Measurements from ENCODE around the gene SEPSECS. TPM values are rescaled to one million over a fixed set of nuclear protein-coding genes. Genes with fewer than 3 reads are reported as not detected.
"Not testable (repeated sequence)": the region's sequence is repeated elsewhere in the genome, so short reads cannot be mapped to it uniquely, and the experiment has no call there.

Gene SEPSECS
- total RNA-seq, 3 donors from 2014 or later = 5.3 to 7.0 (median 6.0) TPM

DNA sequence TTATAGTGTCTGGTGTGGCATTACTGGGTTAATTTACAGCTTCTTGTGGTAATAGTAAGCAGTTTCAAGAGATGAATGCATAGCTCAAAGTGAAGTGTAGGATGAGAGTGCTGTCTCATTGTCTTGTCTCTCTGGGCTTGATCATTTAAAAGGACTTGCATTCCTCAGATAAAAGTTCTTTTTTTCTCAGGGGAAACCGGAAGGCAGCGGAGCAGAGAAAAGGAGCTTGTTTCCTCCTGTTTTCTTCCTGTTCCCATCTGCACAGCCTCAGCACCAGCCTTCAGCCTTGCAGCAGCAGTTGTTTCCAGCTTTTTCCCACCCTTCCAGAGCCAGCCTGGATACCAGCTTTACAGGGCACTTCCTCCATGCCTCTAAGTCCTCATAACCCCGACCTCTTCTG, 68.1 kb downstream of the SEPSECS start:
- no peak for ATAC-seq
- no peak overlapping the region for H3K4me3 Mint-ChIP-seq
- no peaks in the 10 kb centered on the region for H3K36me3 Mint-ChIP-seq (ENCODE audit: insufficient read depth)
- peaks cover 3% of the 10 kb centered on the region for H3K4me1 Mint-ChIP-seq (ENCODE audit: low read depth)
- H3K27me3 Mint-ChIP-seq (ENCODE audit: low read depth) = peaks cover 29% of the 10 kb centered on the region
- DNase-seq = no peak
- H3K9me3 Mint-ChIP-seq = peaks cover 14% of the 10 kb centered on the region

DNA sequence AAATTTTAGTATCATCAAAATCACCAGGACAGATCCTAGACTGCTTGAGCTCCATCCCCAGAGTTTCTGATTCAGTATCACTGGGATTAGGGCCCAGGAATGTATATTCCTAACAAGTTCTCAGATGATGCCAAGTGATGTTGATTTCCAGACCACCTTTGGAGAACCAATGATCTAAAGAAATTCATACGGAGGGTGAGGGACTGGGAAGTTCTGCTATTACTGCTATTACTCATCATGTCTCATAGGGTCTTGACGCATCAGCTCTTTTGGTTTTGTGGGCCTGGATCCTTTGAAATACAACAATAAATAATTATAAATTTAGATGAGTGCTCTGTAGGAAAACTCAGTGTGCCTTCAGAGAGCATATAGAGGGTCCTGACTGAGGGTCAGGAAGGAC, 69.7 kb downstream of the SEPSECS start:
- ATAC-seq (no peak), DNase-seq (no peak)
- H3K4me1 Mint-ChIP-seq (ENCODE audit: low read depth) = peaks cover 3% of the 10 kb centered on the region
- no peaks in the 10 kb centered on the region for H3K36me3 Mint-ChIP-seq (ENCODE audit: insufficient read depth)
- no peak overlapping the region for H3K4me3 Mint-ChIP-seq
- H3K27me3 Mint-ChIP-seq (ENCODE audit: low read depth) = peaks cover 31% of the 10 kb centered on the region
- peaks cover 14% of the 10 kb centered on the region for H3K9me3 Mint-ChIP-seq

DNA sequence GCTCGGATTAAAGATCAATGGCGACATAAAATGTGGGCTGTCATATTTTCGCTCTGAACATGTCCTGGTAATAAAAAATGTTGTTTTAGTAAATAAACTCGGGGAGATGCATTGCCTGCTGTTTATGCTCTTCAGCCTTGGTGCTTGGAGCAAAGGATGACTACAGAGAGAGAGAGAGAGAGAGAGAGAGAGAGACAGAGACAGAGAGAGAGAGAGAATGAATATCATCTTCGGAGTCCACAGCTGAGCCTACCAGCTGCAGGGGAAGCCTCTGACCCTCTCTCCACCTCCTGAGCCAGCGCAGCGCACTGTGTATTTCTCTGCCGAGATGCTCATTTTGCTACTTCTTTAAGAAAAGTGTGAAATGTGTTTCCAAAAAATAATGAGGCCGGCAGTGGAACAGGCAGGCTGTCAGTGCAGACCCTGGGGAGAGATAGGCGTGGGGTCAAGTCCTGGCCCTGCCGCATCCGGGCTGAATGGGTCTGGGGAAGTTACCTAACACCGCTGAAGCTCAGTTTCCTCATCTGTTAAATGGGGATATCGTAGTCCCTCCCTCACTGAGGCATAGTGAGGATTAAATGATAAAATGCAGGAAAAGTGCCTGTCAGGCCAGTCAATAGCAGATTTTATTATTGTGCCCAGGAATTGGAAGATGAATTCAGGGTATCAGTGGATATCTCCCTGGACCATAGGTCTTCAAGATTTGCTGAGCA, 71.0 kb downstream of the SEPSECS start:
- ATAC-seq (no peak), DNase-seq (no peak)
- H3K9me3 Mint-ChIP-seq = peaks cover 13% of the 10 kb centered on the region
- H3K4me3 Mint-ChIP-seq = no peak overlapping the region
- peaks cover 3% of the 10 kb centered on the region for H3K4me1 Mint-ChIP-seq (ENCODE audit: low read depth)
- H3K36me3 Mint-ChIP-seq (ENCODE audit: insufficient read depth) = no peaks in the 10 kb centered on the region
- H3K27me3 Mint-ChIP-seq (ENCODE audit: low read depth) = peaks cover 31% of the 10 kb centered on the region

DNA sequence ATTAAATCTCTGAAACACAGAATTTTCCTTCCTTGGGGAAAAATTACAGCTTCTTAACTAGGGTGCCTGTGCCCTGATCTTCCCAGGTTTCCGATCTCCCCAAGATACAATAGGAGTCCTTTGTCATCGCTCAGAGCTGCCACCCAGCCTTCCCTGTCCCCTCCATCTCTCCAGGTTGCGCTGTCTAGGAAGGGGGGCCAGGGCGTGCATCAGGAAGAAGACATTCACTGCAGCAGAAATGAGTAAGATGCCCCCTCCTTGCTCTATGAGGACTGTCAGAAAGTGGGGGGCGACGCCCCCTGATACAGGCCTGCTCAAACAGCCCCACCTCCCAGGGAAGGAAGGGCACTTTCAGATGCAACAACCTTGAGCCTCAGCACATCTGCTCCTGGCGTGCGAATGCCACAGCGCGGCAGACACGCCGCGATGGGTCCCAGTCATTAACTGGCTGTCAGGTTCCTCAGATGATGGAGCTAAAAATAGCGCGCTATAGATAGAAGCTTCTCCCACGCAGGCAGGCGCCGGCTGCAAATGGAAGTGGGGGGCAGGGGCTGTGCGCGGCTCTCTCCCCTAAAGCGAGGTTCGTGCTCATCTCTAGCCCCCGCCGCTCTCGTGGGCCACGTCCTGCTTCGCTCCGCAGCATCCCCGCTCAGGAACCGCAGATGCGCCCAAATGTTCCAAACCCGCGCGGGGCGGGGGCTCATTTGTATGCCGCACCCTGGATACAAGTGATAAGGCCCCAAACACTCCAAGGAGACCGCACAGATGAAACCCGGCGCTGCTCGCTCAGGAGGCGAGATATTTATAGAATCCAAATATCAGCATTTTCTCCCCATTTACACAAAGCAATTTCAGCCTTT, 71.9 kb downstream of the SEPSECS start:
- H3K36me3 Mint-ChIP-seq (ENCODE audit: insufficient read depth) = no peaks in the 10 kb centered on the region
- peaks cover 3% of the 10 kb centered on the region for H3K4me1 Mint-ChIP-seq (ENCODE audit: low read depth)
- ATAC-seq (peak; percentile 47 to 58), DNase-seq (no peak)
- H3K9me3 Mint-ChIP-seq = peaks cover 4% of the 10 kb centered on the region
- peaks cover 31% of the 10 kb centered on the region for H3K27me3 Mint-ChIP-seq (ENCODE audit: low read depth)
- no peak overlapping the region for H3K4me3 Mint-ChIP-seq

DNA sequence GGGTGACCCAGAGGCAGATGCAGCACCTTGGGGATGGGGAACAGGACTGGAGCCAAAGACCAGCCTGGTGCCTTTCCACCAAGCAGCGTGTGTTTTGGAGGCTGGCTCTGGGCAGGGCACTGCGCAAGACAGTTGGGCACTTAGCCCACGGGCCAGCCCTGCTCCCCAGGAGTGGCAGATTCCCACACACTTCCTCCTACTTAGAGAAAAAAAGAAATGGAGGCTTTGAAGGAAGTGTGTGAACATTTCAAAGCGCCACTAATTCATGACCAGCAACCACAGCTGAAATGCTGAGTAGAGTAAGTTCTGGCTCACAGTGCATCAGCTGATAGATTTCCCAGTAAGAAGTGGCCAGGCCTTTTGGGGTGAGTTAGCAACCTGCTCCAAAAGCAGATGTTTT, 74.6 kb downstream of the SEPSECS start:
- H3K36me3 Mint-ChIP-seq (ENCODE audit: insufficient read depth) = no peaks in the 10 kb centered on the region
- H3K27me3 Mint-ChIP-seq (ENCODE audit: low read depth) = peaks cover 26% of the 10 kb centered on the region
- H3K9me3 Mint-ChIP-seq = no peaks in the 10 kb centered on the region

DNA sequence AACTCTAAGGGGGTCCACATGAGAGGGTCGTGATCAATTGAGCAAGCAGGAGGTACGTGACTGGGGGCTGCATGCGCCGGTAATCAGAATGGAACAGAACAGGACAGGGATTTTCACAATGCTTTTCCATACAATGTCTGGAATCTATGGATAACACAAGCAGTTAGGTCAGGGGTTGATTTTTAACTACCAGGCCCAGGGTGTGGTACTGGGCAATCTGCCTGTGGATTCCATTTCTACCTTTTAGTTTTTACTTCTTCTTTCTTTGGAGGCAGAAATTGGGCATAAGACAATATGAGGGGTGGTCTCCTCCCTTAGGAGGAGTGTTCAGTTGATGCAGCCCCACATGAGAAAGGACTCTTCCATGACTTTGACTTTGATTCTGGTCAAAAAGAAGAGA, 76.8 kb downstream of the SEPSECS start:
- not testable (repeated sequence) for H3K4me3 Mint-ChIP-seq; DNase-seq; ATAC-seq; H3K36me3 Mint-ChIP-seq (ENCODE audit: insufficient read depth); H3K9me3 Mint-ChIP-seq; H3K4me1 Mint-ChIP-seq (ENCODE audit: low read depth)
- peaks cover 23% of the 10 kb centered on the region for H3K27me3 Mint-ChIP-seq (ENCODE audit: low read depth)

More for the DNA sequence above, 74.6 kb downstream of the SEPSECS start:
- ATAC-seq (no peak), DNase-seq (no peak)
- H3K4me3 Mint-ChIP-seq = no peak overlapping the region
- peaks cover 3% of the 10 kb centered on the region for H3K4me1 Mint-ChIP-seq (ENCODE audit: low read depth)

DNA sequence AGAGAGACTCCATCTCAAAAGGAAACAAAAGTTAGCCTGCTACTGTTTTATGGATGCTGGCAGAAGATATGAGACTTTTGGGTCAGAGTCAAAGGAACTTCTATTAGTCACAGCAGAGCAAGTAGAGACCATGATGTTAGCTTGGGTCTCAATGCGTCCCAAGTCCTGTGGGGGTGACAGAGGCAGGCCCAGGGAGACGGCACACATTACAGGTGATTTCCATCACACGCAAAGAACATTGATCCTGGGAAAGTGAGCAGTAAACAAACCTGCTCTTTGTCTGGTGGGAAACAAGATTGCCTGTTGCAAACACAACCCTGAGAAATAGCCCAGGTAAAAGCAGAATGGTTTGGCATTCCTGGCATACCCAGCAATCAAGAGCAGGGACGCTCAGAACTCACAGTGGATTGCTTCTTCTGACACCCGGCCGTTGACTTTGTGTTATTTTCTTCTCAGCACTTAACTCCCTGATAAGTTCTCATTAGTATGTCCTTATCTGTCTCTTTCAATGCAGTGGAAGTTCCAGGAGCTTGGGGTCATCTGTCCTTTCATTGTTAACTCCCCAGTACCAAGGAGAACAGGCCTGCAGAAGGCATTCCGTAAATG, 78.3 kb downstream of the SEPSECS start:
- no peak for ATAC-seq
- no peak overlapping the region for H3K4me3 Mint-ChIP-seq
- no peak for DNase-seq
- H3K9me3 Mint-ChIP-seq = no peaks in the 10 kb centered on the region
- H3K27me3 Mint-ChIP-seq (ENCODE audit: low read depth) = peaks cover 16% of the 10 kb centered on the region
- H3K4me1 Mint-ChIP-seq (ENCODE audit: low read depth) = no peaks in the 10 kb centered on the region
- H3K36me3 Mint-ChIP-seq (ENCODE audit: insufficient read depth) = no peaks in the 10 kb centered on the region

DNA sequence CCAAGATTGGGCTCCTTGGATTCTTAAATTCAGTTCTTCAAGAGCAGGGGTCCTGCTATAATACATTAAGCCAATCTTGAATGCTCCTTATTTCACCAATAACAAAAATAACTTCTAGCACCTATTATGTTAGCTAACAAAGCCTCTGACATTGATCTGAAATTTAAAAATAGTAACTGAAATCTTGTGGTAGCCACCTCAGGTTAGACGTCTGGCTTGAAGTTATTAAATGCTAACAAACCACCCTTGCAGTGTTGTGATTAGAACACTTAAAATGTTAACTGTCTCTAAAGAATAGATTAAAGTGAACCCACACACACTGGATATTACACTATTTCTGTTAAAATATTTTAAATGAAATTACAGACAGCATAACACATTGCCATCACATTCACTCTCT, 79.7 kb downstream of the SEPSECS start:
- Mint-ChIP-seq H3K27me3 (ENCODE audit: low read depth) (peaks cover 21% of the 10 kb centered on the region), H3K4me3 (no peak overlapping the region), H3K4me1 (ENCODE audit: low read depth) (no peaks in the 10 kb centered on the region), H3K36me3 (ENCODE audit: insufficient read depth) (no peaks in the 10 kb centered on the region), H3K9me3 (no peaks in the 10 kb centered on the region)
- DNase-seq (no peak), ATAC-seq (no peak)

DNA sequence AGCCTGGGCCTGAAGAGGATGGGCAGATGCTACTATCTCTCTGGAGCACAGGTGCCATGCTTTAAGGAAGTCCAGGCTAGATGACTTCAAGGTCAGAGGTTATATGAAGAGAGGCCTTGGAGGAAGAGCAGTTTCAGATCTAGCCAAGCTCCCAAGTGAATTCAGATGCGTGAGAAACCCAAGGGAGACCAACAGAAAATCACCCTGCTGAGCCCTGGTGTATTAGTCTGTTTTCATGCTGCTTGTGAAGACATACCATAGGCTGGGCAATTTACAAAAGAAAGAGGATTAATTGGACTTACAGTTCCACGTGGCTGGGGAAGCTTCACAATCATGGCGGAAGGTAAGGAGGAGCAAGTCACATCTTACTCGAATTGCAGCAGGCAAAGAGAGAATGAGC, 81.7 kb downstream of the SEPSECS start:
- Mint-ChIP-seq H3K36me3 (ENCODE audit: insufficient read depth) (no peaks in the 10 kb centered on the region), H3K27me3 (ENCODE audit: low read depth) (peaks cover 22% of the 10 kb centered on the region), H3K9me3 (no peaks in the 10 kb centered on the region), H3K4me1 (ENCODE audit: low read depth) (no peaks in the 10 kb centered on the region), H3K4me3 (no peak overlapping the region)
- DNase-seq (no peak), ATAC-seq (no peak)

DNA sequence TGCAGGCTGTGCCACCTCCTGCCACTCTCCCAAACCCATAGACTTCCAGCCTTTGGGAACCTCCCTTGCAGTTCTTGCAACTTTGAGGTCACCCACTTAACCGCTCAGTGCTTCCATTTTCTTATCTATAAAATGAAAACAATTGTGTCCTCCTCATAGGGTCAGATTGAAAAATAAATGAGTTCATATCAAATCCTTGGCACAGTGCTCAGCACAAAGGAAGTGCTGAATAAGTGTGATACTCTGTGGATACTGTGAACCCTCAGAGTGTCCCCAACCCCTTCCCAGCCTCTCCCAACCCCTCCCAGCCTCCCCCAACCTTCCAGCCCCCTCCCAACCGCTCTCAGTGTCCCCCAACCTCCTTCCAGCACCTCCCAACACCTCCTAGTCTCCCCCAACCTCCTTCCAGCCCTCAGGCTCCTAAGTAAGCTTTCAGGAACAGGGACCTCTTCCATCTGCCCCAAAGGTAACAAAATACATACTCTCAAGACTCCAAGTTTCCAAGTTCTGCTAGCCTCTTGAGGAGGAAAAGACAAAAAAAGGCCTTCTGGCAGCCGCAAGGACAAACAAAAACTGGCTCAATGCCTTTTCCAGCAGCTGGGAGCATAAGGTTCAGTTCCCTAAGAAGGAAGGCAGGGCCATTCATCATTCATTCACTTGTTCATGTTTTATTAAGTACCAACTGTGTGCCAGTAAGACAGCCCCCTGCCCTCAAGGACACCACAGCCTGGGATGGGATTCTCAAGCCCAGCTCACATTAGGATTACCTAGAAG, 83.4 kb downstream of the SEPSECS start:
- Mint-ChIP-seq H3K27me3 (ENCODE audit: low read depth) (peaks cover 24% of the 10 kb centered on the region), H3K4me1 (ENCODE audit: low read depth) (no peaks in the 10 kb centered on the region)

DNA sequence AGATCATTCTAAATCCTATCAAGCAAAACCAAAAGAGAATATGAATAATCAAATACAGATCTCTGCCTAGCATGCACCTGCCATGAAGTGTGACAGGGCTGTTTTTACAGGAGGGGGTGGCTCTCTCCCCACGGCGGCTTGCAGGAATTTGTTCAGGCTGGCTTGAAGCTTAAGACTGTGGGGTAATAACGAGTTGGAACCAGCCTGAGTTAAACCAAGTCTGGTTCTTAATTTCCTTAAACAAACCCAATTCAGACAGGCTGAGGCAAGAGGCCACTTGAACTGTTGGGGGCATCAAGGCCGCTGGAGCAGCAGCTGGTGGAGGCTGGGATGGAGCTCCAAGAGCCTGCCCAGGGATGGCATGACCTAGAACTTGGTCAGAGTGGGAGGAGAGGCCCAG, 84.4 kb downstream of the SEPSECS start:
- no peaks in the 10 kb centered on the region for H3K36me3 Mint-ChIP-seq (ENCODE audit: insufficient read depth)
- H3K9me3 Mint-ChIP-seq = no peaks in the 10 kb centered on the region
- H3K4me1 Mint-ChIP-seq (ENCODE audit: low read depth) = no peaks in the 10 kb centered on the region
- H3K27me3 Mint-ChIP-seq (ENCODE audit: low read depth) = peaks cover 28% of the 10 kb centered on the region
- ATAC-seq (no peak), DNase-seq (no peak)
- no peak overlapping the region for H3K4me3 Mint-ChIP-seq

More for the DNA sequence above, 83.4 kb downstream of the SEPSECS start:
- ATAC-seq = no peak
- no peak overlapping the region for H3K4me3 Mint-ChIP-seq
- no peaks in the 10 kb centered on the region for H3K9me3 Mint-ChIP-seq
- H3K36me3 Mint-ChIP-seq (ENCODE audit: insufficient read depth) = no peaks in the 10 kb centered on the region
- no peak for DNase-seq

DNA sequence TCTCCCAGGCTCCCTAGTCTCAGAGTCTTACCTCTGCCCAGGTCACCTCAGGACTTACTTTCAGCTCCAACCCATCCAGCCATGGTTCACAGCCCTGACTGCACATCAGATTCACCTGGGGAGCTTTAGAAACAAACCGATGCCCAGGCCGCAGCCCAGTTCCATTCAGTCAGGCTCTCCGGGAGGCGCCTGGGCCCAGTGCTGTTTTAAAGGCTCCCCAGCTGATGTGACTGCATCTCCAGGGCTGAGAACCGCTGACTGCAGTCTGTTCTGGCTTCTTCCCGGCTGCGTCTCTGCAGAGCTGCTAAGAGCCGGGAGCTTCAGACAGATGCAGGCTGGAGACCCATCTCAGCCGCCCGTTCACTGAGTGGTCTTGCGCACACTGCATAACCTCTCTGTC, 85.1 kb downstream of the SEPSECS start:
- H3K4me3 Mint-ChIP-seq = no peak overlapping the region
- no peaks in the 10 kb centered on the region for H3K9me3 Mint-ChIP-seq
- no peaks in the 10 kb centered on the region for H3K4me1 Mint-ChIP-seq (ENCODE audit: low read depth)
- no peaks in the 10 kb centered on the region for H3K36me3 Mint-ChIP-seq (ENCODE audit: insufficient read depth)
- DNase-seq (no peak), ATAC-seq (no peak)
- peaks cover 29% of the 10 kb centered on the region for H3K27me3 Mint-ChIP-seq (ENCODE audit: low read depth)

DNA sequence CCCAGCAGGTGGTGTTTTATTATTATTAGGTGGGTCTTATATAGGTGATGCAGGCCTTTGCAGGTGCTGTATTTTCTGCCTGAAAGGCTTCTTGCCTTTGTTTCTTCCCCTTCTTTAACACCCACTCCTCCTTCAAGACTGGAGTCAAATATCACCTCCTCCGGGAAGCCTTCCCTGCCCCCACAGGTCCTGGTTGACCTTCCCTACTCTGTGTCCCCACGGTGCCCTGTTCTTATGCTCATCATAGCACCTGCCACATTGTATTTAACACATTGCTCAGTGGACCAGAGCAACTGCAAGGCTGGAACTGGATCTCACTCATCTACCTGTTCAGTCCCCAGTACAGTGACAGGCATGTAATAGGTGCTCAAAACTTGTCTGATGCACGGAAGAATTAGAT, 89.7 kb downstream of the SEPSECS start:
- H3K4me1 Mint-ChIP-seq (ENCODE audit: low read depth) = no peaks in the 10 kb centered on the region
- ATAC-seq (no peak), DNase-seq (no peak)
- H3K36me3 Mint-ChIP-seq (ENCODE audit: insufficient read depth) = no peaks in the 10 kb centered on the region
- H3K4me3 Mint-ChIP-seq = no peak overlapping the region
- H3K27me3 Mint-ChIP-seq (ENCODE audit: low read depth) = peaks cover 20% of the 10 kb centered on the region
- H3K9me3 Mint-ChIP-seq = no peaks in the 10 kb centered on the region
